OCI-M2 (cell line): ENCODE measurements around the gene WDR72.

ENCODE experiments used
- DNase-seq: peaks from one replicate; lab custom pipeline; 2025; ENCODE audit not compliant: unreplicated experiment; lab: John Stamatoyannopoulos, UW

WDR72 gene

DNA sequence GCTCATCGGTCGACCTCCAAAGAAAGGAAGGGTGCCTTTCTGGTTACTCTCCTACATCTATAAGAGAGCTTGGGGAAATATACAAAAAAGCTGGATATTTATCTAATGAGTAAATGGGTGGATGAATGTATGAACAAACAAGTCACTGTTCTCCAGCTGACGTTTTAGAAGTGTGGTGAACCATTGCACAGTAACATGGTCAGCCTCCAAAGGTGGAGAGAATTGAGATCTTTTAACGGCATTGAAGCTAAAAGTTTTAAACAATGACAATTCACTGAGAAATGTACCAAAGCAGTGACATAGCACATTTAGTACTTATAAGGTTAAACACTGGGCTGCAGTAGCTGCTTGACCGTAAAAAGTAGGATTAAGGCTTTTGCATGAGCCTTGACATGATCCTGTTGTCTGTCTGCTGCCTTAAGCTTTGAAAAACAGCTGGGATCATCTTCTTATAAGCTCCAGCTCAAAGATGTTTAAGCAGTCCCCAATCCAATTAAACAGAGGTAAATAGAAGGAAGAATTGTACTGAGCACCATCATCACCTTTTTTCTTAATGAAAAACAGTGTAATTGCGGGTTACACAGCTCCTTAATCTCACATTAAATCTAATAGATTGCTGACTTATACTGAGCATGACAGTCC is 222.9 kb downstream of the WDR72 start:
- no peak for DNase-seq

DNA sequence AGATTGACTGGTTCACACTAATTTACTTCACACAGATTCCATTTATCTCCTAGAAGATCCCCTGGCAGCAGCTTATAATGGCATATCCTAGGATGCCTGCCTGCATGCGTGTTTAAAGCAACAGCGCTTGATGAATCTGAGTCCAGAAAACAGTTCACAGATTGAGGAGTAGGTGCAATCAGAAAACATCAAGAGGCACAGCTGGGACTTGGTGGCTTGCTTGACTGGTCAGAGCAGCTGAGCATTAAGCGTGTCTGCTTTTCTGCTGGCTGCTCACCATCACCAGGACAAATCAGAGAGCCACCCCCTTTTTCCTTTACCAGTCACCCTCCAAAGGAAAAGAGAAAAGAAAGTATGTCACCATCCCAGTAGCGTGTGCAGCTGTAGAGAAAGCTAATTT is 223.6 kb downstream of the WDR72 start:
- no peak for DNase-seq

DNA sequence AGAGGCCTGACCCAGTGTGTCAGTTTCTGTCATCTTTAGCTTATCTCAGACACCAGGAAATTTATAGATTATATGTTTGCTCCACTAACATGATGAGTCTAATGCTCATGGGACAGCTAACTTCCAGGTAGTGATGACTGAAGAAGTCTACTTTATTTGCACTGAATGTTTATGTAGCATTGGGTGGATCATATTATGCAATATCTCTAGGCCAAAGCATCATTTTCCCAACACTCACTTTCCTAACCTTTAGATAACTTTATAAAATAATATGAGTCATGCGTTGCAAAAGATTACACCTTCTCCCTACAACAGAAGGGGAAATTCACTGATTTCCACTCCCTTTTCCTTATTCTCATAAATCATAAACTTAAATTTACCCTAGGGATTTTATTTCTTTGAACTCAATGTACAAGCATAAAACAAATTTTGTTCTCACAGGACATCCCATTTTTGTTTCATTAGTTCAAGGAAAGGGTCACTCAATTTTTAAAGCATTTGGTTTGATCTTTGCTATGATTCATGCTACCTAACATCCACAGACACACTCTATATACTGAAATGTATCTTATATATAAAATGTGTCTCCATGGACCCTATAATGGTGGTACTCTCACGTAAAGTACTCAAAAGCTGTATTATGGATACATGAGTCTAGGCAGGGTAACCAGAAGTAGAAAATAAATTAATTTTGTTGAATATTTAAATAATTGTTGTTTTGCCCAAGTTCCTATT is 225.2 kb downstream of the WDR72 start:
- no peak for DNase-seq

DNA sequence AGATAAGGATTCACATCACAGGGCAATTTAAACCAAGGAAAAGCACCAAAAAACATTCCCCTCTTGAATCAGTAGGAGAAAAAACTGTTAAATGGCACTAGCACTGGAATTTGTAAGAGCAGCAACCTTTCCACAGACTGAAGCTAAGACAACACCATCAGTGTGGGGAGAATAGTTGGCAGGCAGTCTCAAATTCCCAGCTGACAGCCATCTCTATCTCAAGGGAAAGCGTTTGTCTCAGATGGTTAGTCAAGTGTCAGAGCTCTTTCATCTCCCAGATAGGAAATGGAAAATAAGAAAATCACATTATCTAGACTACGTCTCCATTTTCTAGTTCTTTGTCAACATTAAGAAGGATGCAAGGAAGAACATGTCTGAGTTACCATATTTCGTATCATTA is 228.7 kb downstream of the WDR72 start:
- no peak for DNase-seq

DNA sequence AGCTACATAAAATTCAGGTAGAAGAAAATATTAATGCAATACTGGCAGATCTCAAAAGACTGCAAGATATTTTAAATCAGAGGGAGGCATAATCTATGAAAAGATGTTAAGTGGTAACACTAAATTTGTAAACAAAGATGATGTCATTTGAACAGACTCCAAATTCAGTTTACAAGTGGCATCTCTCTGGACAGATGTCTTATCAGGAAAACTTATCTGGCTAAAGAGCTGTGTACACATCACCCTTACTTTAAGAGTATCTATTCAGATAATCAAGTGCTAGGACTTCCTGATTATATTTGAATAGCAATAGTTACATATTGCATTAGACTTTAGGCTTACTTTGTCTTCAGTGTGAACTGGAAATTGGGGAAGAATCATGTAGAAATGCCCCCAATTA is 231.5 kb downstream of the WDR72 start:
- no peak for DNase-seq

DNA sequence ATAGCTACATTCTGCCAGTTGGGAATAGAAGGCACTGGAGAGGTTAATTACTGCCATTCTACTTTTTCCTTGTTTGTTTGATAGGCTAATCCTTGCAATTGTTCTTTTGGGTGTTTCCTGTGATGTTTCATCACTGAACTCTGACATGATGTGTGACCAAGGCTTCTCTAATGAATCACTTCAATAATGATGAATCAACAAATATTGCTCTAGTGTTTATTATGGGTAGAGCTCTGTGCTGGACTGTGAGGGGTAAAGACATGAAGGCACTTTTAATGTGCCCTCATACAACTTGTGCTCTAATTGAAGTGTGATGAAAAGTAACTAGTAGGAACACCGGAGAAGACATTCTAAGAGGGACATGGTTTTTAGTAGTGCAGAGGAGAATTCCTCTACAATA is 233.6 kb downstream of the WDR72 start:
- DNase-seq, result no peak

DNA sequence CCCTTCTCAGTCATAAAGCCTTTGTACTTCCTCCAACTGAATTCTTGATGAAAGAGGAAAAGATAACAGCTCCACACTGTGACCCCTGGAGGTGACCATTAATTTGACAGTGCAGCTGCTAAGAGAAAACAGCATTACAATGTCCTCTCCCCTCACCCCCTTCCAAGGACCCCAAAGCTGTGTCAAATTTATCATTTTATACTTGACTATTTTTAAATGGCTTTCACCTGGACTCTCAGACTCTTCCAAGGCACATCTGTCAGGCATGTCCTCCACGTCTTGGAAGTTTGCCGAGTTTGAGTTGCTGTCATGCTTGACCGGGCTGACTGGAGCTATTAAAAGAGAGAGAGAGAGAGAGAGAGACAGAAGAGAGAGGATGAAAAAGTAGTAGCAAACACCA is 236.5 kb downstream of the WDR72 start:
- DNase-seq, result no peak

DNA sequence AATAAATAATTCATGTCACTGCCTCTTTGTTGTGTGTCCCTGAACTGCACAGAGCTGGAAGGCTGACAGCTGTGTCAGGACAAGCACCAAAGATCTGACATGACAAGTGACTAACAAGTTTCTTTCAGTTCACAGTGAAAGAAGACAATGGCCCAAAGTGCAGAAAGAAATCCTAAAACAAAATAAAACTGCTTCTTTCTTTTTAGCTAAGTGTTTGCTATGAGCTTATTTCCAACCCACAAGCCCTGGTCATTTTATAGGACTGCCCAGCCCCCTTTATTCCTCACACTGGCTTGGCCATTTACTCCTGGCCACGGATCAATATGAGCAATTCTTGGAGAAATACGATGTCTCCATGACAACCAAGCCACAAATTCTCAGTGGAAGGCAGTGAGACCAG is 238.5 kb downstream of the WDR72 start:
- no peak for DNase-seq

DNA sequence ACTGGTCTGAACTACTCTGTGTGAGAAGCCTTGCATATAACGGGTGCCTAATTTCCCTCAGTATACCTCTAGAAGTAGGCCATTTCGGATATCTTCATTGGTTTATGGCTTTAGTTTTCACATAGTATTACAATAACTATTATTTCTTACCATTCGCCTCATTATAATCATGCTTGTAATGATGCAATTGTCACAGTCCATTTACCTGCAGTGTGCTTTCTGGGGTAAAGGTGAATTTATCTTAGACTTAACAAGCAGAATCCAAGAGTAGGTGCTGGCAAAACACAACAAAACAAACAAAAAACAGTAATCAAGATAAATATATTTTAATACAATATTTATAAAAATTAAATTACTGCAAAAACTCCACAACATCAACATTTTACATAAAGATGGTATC is 246.0 kb downstream of the WDR72 start:
- DNase-seq, result no peak

DNA sequence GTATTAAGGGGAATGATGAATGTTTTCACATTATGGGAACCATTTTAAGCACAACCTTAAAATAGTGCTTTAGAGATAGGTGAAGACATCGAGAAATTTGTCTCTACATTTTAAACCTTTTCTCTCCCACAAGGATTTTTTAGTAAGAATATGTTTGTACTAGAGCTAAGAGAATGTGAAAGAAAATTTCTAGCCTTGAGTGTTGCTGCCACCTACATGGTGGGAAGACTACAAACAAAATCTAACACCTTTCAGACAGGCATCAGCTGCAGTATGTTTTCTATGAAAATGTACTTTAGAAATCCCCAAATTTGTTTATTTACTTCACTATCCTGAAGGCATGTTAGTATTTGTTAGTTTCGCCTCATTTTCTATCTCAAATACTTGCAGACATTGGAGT is 247.4 kb downstream of the WDR72 start:
- no peak for DNase-seq

DNA sequence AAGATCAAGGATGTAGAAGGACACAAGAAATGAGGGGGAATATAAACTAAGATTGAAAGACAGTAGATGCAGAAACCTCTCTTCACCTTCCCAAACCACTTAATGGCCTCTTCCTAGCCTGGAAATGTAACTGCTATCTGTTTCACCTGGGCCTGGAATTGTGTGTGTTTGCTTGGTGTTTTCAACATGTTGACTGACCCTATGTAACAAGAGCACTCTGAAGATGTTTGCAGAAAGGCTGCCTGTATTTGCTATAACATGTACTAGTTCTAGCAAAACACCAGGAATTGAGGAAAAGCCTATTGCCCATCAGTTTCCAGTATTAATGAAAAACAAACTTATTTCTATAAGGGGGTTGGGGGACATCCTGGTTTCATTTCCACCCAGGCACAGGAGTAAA is 248.3 kb downstream of the WDR72 start:
- no peak for DNase-seq

DNA sequence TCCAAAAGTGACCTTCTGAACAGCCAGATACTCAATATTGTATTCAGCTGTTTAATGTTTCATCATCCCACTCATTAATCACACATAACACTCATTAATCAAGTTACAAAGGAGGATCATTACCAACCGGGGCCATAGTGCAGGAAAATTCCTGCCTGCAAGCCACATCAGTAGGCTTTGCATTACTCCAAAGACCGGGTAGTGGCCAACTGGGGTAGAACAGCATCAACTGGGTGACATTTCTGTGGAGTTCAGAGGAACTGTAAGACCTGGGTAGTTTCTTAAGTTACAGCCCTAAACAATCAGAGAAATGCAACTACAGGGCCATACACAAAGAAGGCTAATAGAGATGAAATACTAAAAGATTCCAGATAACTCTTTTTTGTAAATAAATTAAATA is 253.1 kb downstream of the WDR72 start:
- no peak for DNase-seq

DNA sequence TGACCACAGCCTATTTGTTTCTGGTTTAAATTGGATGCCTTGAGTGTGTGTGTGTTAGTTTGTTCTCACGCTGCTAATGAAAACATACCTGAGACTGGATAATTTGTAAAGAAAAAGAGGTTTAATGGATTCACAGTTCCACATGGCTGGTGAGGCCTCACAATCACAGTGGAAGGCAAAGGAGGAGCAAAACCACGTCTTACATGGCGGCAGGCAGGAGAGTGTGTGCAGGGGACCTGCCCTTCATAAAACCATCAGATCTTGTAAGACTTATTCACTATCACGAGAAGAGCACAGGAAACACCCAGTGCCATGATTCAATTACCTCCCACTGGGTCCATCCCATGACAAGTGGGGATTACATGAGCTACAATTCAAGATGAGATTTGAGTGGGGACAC is 260.5 kb downstream of the WDR72 start:
- DNase-seq, result no peak

DNA sequence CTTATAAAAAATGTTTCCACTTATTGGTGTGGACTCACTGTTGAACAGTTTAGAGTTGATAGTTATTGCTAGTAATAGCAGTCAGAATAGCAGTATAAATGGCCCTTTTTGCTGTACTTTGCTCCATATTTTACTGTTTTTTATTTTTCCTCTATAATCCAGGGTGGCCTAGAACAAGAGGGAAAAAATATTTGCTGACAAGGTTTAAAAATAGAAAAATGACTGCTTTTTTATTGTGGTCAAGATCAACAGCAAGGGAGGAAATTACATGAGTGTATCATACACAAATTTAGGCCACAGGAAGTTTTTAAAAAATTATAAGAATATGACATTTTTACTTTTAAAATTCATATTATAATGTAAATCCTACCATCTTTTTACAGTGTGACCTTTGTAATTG is 269.1 kb downstream of the WDR72 start:
- no peak for DNase-seq

DNA sequence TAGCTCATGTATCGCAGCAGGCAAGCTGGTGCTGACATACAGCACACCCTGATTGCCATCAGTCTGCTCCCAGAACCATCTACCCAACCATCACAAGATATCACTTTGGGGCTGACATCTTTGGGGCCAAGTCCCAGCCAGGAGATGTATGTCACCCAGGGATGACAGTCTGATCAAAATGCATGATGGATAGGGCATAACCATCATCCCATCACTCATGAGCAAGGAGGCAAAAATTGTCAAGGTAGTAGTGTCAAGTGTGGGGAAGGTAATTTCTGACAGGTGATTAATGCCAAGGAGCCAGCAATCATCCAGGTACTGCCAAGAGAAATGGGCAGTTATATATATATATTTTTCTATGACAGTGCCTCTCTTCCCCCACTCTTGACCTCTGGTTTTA is 277.4 kb downstream of the WDR72 start:
- DNase-seq, result no peak

DNA sequence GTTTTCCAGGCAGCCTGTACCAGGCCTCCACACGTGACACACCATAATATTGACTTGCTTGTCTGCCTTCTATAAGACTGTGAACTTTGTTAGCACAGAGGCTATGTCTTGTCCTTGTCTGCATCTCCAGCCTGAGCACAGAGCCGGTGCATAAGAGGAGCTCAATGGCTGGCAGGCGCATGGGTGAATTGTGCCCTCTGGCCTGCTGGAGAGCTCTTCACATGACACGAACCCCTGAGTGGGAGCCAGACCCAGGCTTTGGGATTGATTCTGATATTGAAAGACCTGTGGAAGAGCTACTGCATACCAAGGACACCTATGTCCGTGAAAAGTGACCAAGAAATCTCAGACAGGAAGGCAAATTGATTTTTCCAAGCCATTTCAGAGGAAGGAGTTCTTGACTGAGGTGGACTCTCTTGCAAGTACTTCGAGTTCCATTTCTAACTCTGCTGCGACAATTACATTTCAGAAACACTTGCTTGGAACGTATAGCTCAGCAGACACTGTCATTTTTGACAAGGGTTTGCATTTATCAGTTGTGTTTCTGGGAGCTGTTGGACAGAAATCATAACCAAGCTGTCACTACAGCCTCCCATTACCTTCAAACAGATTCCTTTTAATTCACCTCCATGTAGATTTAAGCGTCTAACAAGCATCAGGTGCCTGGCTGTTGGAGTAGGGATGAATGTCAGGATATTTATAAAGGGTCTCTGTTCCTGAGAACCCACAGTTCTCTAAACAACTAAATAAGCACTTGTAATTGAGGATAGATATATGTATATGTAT is 281.3 kb downstream of the WDR72 start:
- DNase-seq, result no peak

DNA sequence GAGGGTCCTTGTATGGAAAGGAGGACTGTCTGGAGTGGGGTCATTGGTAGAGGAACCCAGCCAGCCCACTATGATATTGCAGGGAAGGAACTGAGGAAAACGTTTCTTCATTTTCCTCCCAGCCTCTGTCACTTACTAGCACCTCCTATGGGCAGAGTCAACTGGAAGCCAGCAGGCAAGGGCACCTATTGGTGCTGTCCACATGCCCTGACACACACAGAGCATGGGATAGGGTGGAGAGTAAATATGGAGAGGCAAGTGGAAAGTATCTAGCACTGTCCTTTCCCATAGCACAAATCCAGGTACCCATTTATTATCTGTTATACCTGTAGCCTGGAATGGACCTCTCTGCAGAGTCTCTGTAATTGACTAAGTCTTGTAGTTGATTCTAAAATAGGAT is 285.6 kb downstream of the WDR72 start:
- DNase-seq, result no peak

DNA sequence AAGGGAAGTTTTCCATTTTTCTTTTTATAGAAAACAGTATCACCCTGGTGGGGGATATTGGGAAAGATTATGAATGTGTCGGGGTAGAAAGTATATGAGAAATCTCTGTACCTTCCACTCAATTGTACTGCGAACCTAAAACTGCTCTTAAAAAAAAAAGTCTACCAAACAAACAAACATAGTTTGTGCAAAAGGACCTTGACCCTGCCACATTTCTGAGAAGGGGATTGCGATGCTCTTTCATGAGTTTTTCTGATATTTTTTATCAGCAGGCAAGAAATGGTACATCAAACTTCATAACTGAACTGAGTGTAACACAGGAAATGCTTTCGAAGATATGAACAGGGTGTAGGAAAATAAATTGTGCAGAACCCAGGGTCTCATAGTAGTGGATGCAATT is 286.0 kb downstream of the WDR72 start:
- no peak for DNase-seq

DNA sequence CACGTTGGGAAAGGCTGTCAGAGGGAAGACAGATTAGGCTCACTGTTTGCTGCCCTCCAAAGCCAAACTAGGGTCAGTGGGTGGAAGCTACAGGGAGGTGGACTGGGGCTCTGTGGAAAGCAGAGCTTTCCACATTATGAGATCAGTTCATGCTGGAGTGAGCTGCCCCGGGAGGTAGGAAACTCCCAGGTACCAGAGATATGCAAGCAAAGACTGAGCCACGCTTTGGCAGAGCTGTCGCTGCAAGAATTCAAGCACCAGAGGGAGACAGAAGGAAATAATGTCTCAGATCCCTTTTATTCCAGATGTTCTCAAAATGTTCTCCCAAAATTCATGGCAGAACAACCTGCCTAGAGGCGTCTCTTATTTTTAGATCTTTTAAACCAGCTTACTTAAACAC is 286.6 kb downstream of the WDR72 start:
- DNase-seq, result no peak

DNA sequence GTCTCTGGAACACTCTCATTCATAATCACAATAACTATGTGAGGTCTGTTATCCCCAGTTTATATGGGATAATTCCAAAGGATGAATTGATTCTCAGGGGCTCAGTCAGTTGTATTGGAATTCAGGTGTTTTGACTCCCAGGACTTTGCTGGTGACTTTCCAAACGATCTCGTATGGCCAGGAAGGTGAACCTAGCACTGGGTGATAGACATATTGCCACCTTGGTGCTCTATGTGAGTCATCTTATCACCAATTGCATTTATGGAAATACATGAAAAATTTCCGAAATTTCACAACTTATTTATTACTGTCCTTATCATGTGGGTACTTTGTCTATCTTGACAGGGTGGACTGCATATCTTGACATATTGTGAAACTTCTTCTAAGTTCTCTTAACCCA is 287.3 kb downstream of the WDR72 start:
- DNase-seq, result no peak

DNA sequence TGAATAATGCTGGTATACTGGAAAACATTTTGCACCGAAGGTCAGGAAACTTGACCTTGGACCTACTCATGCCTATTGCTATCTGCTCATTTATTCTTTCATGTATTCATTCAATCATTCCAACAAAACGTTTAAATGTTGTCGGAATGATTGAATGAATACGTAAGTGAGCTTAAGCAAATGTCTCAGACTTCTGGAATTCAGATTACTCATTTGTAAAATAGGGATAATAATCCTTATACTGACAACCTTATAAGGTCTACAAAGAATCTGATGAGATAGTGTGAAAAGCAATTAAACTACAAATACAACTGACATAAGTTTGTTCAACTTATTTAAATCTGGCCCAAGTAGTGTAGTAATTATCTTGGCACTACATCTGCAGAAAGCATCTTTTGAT is 288.7 kb downstream of the WDR72 start:
- no peak for DNase-seq

DNA sequence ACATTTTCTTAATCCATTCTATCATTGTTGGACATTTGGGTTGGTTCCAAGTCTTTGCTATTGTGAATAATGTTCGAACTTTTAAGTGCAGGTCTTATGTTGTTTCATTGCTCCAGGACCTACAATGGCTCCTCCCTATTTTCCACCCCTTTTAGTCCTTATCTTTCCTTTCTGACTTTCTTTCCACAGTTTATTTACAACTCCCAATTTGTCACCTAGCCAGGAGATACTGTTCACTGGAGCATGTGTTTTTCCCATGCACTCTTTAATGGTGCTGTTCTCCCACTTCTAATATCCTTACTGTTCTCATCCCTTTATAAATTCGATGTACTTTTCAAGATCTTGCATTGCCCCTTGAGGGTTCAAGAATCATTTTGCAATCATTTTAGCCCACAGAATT is 290.0 kb downstream of the WDR72 start:
- no peak for DNase-seq
